AG10803 (cell line): ENCODE data around the gene HJURP.
A peak's percentile ranks its signal among the peaks of the same experiment; 100 is the strongest.

Source experiments
- DNase-seq: peaks from one replicate; pipeline ENCODE4 v3.0.0; 2010; ENCODE audit warnings: low read depth
- H3K4me3 ChIP-seq: 2 replicates; pipeline ENCODE4 v1.5.1; 2011; ENCODE audit warnings: mild to moderate bottlenecking, low read length, control low read depth
- CTCF ChIP-seq: conservative IDR thresholded peaks from 2 replicates; pipeline ENCODE4 v1.5.1; 2011; ENCODE audit warnings: mild to moderate bottlenecking, low read length, control low read depth, inconsistent platforms

Gene HJURP

GRCh38 chr2:233817995-233818638, 36.2 kb downstream of the HJURP start:
- H3K4me3 ChIP-seq: no peak overlapping the region
- no peak for DNase-seq
- TF ChIP-seq CTCF: no peak

GRCh38 chr2:233817361-233817911, 36.9 kb downstream of the HJURP start:
- no peak for DNase-seq
- no peak overlapping the region for H3K4me3 ChIP-seq

GRCh38 chr2:233816771-233817170, 37.6 kb downstream of the HJURP start:
- H3K4me3 ChIP-seq: no peak overlapping the region
- TF ChIP-seq CTCF: no peak
- no peak for DNase-seq

More at GRCh38 chr2:233817361-233817911, 36.9 kb downstream of the HJURP start:
- no peak for TF ChIP-seq CTCF

- no peak for TF ChIP-seq CTCF
- no peak for DNase-seq
- H3K4me3 ChIP-seq: no peak overlapping the region
Measured at GRCh38 chr2:233816334-233816733, 38.0 kb downstream of the HJURP start.

- H3K4me3 ChIP-seq: no peak overlapping the region
- TF ChIP-seq CTCF: no peak
- DNase-seq: peak; percentile 18
Measured at GRCh38 chr2:233815861-233816260, 38.5 kb downstream of the HJURP start.

- no peak for TF ChIP-seq CTCF
- no peak for DNase-seq
- no peak overlapping the region for H3K4me3 ChIP-seq
Measured at GRCh38 chr2:233814056-233814835, 40.1 kb downstream of the HJURP start.
